ENCODE measurements around the gene SLC19A1. TPM values are rescaled to one million over a fixed set of nuclear protein-coding genes. Genes with fewer than 3 reads are reported as not detected.

The SLC19A1 gene
- total RNA-seq, 4 donors from 2014 or later = 1.8 to 9.6 (median 2.1) TPM

DNA sequence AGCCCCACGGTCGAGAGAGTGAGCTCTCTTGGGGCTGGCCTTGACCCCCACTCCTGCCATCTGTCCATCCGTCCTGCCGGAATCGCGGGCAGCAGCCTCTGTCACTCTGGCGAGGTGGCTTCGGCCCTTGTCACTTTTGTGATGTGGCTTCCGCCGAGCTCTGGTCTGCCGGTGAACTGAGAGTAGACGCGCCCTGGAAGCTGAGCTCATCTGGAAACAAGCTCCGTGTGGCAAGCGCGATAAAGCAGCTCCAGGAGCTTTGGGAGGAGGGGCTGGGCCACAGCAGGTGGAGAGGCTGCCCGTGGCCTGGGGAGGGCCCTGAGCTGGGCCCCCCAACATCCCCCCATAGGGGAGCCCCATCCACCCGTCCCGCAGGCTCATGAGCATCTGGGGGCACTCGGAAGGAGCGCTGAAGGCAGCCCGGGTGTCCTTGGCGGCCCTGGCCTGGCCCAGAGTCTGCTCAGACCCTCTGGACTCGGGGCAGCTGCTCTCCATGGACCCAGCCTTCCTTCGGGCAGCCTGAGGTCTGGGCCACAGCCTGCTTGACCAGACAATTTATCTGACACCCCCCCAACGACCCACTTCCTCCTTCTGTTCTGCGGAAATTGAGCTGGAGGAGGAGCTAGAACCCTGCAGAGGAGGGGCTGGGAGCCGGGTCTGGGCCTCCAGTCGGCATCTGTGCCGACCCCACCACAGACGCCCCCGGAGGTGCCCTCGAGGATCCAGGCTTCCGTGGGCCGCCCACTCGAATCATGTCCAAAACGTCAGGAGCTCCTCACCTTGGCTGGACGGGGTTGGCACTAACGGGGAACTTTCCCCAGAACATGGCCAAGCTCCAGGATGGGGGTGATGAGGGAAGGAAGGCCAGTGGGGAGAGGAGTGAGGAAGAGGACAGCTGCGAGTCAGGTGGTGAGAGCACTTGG lies 59.1 kb downstream of the SLC19A1 start:
- intact Hi-C loops (cut with DNase I; ENCODE audit: low total_unique reads) = no loop called here
- no peak overlapping the region for H3K27ac ChIP-seq
- H3K27me3 ChIP-seq = no peaks in the 10 kb centered on the region
- no peak for DNase-seq
- no peaks in the 10 kb centered on the region for H3K4me1 ChIP-seq
- H3K4me3 ChIP-seq = no peak overlapping the region
- H3K36me3 ChIP-seq = no peaks in the 10 kb centered on the region
- H3K9me3 ChIP-seq = no peaks in the 10 kb centered on the region
- TF ChIP-seq POLR2A (IDR thresholded peaks at IDR 0.05) = no peak
- TF ChIP-seq, protein P1, sequence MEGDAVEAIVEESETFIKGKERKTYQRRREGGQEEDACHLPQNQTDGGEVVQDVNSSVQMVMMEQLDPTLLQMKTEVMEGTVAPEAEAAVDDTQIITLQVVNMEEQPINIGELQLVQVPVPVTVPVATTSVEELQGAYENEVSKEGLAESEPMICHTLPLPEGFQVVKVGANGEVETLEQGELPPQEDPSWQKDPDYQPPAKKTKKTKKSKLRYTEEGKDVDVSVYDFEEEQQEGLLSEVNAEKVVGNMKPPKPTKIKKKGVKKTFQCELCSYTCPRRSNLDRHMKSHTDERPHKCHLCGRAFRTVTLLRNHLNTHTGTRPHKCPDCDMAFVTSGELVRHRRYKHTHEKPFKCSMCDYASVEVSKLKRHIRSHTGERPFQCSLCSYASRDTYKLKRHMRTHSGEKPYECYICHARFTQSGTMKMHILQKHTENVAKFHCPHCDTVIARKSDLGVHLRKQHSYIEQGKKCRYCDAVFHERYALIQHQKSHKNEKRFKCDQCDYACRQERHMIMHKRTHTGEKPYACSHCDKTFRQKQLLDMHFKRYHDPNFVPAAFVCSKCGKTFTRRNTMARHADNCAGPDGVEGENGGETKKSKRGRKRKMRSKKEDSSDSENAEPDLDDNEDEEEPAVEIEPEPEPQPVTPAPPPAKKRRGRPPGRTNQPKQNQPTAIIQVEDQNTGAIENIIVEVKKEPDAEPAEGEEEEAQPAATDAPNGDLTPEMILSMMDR (IDR thresholded peaks at IDR 0.05 in 4 of 5, conservative IDR thresholded peaks at IDR 0.05 in 1 of 5) = no peak
- ATAC-seq = no peak
- in situ Hi-C loops (cut with MboI; ENCODE audit: low sequenced_read_pairs in 4 of 4) = no loop called here

DNA sequence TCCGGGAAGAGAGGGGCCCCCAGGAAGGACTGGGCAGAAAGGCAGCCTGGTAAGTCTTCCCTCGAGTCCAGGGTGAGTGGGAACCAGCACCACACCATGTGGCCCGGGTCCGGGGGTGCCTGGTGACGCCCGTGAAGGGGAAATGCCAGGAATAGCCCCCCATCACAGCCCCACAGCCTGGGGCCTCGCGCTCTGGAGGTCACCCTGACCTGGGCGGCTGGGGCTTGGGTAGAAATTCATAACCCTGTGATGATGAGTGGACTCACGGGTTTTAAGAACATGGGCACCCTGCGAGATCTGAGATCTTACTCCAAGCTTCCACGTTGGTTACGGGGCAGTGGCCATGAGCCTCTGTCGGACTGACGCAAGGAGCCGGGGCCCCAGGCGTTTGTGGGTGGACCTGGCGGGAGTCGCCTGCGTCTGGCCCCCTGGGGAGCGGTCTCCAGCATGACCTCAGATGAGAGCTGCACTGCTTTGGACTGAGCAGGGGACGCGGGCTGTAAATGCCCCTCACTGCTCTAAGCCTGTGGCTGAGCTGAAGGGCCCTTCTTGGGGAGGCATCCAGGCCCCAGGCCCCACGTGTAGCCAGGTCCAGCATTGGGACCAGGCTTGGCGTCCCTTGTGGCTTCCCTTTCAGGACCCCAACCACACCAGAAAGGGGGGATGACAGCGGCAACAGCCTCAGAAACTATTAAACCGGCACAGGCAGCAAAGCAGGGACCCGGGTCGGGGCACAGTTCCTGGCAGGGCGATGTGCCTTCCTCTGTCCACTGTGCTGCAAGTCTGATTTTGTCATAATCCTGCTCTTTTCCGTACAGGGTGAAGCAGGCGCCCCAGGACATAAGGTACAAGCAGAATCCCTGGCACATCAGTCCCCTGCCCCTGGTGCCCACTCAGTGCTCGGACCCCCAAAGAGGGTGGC lies 60.0 kb downstream of the SLC19A1 start:
- no peak for ATAC-seq
- DNase-seq = no peak
- no peaks in the 10 kb centered on the region for H3K27me3 ChIP-seq
- H3K9me3 ChIP-seq = no peaks in the 10 kb centered on the region
- no peaks in the 10 kb centered on the region for H3K4me1 ChIP-seq
- no peaks in the 10 kb centered on the region for H3K36me3 ChIP-seq
- H3K4me3 ChIP-seq = no peak overlapping the region
- TF ChIP-seq, protein P1 (IDR thresholded peaks at IDR 0.05 in 4 of 5, conservative IDR thresholded peaks at IDR 0.05 in 1 of 5) = no peak
- no peak for TF ChIP-seq POLR2A (IDR thresholded peaks at IDR 0.05)
- intact Hi-C loops (cut with DNase I; ENCODE audit: low total_unique reads) = no loop called here
- in situ Hi-C loops (cut with MboI; ENCODE audit: low sequenced_read_pairs in 4 of 4) = no loop called here
- H3K27ac ChIP-seq = no peak overlapping the region

DNA sequence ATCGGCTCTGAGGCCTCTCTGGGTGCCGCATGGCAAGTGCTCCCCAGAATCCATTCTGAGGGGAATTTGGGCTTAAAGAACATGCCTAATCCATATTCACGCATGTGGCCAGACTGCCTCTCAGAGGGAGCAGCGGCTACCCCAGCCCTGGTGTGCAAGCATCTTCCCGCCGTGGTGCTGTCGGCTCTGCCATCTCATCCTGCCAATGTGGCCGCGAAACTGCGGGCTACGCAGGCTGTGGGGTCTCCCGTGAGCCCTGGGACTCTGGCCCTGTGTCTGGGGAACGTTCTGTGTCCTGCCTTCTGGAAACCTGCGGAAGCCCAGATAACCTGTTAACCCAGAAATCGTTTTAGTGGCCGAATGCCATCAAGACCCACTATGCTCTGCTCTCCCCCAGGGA lies 60.7 kb downstream of the SLC19A1 start:
- DNase-seq = no peak
- intact Hi-C loops (cut with DNase I; ENCODE audit: low total_unique reads) (no loop called here), in situ Hi-C loops (cut with MboI; ENCODE audit: low sequenced_read_pairs in 4 of 4) (no loop called here)
- no peak for ATAC-seq
- Histone ChIP-seq H3K4me3 (no peak overlapping the region), H3K27ac (no peak overlapping the region), H3K4me1 (no peaks in the 10 kb centered on the region), H3K9me3 (no peaks in the 10 kb centered on the region), H3K36me3 (no peaks in the 10 kb centered on the region), H3K27me3 (no peaks in the 10 kb centered on the region)
- TF ChIP-seq POLR2A (IDR thresholded peaks at IDR 0.05) = no peak
- TF ChIP-seq, protein P1 (IDR thresholded peaks at IDR 0.05 in 4 of 5, conservative IDR thresholded peaks at IDR 0.05 in 1 of 5) = no peak

DNA sequence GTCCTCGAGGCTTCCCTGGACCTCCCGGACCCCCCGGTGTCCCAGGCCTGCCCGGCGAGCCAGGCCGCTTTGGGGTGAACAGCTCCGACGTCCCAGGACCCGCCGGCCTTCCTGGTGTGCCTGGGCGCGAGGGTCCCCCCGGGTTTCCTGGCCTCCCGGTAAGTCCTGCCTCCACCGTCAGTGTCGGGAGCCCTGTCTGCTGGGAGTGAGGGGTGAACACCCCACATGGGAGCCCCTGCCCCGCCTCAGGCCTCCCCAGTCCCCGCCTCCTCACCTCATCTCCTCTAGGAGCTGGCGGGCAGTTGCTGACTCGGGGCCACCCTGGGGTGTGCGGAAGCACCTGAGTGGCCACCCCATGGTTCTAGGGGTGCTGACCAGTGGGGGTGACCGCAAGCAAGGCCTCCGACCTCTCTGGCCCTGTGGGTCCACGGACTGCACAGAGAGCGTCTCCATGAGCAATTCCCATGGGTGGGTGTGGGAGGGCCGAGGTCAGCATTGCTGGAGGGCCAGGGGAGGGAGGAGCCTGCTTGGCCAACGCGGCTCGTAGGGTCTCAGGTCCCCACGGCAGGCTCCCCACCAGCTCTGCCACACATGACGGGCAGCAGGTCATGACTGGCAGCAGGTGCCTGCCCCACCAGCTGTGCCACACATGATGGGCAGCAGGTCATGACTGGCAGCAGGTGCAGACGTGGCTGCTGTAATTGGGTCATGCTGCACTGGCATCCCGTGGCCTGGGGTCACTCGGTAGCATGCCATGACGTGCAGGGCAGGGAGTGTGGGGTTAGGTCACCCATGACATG lies 61.3 kb downstream of the SLC19A1 start:
- intact Hi-C loops (cut with DNase I; ENCODE audit: low total_unique reads) (no loop called here), in situ Hi-C loops (cut with MboI; ENCODE audit: low sequenced_read_pairs in 4 of 4) (no loop called here)
- no peaks in the 10 kb centered on the region for H3K9me3 ChIP-seq
- no peaks in the 10 kb centered on the region for H3K36me3 ChIP-seq
- no peak for TF ChIP-seq POLR2A (IDR thresholded peaks at IDR 0.05)
- TF ChIP-seq, protein P1 (IDR thresholded peaks at IDR 0.05 in 4 of 5, conservative IDR thresholded peaks at IDR 0.05 in 1 of 5) = no peak
- DNase-seq (no peak), ATAC-seq (no peak)
- no peaks in the 10 kb centered on the region for H3K4me1 ChIP-seq
- no peak overlapping the region for H3K4me3 ChIP-seq
- H3K27ac ChIP-seq = no peak overlapping the region
- no peaks in the 10 kb centered on the region for H3K27me3 ChIP-seq
